ENCODE data around the gene NFE2L3.
"Not testable (repeated sequence)": the region's sequence is repeated elsewhere in the genome, so short reads cannot be mapped to it uniquely, and the experiment has no call there.

The NFE2L3 gene

DNA sequence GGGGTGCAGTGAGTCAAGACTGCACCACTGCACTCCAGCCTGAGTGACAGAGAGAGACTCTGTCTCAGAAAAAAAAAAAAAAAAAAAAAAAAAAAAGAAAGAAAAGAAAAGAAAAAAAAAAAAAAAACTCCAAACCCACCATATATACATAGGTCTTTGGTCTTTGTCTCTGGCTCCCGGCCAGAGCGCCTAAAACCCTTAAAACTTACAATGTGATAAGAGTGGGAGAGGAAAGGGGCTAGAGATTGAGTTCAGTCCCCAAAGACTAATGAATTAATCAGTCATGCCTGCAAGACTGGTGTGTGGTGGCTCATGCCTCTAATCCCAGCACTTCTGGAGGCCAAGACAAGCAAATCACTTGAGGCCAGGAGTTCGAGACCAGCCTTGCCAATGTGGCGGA, 6.8 kb upstream of the NFE2L3 start:
- H3F3A ChIP-seq (ENCODE audit: insufficient read depth, low read length): no peaks in the 10 kb centered on the region
- TF ChIP-seq, protein P1, sequence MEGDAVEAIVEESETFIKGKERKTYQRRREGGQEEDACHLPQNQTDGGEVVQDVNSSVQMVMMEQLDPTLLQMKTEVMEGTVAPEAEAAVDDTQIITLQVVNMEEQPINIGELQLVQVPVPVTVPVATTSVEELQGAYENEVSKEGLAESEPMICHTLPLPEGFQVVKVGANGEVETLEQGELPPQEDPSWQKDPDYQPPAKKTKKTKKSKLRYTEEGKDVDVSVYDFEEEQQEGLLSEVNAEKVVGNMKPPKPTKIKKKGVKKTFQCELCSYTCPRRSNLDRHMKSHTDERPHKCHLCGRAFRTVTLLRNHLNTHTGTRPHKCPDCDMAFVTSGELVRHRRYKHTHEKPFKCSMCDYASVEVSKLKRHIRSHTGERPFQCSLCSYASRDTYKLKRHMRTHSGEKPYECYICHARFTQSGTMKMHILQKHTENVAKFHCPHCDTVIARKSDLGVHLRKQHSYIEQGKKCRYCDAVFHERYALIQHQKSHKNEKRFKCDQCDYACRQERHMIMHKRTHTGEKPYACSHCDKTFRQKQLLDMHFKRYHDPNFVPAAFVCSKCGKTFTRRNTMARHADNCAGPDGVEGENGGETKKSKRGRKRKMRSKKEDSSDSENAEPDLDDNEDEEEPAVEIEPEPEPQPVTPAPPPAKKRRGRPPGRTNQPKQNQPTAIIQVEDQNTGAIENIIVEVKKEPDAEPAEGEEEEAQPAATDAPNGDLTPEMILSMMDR (IDR thresholded peaks at IDR 0.05; ENCODE audit: low read length): no peak
- no peak for TF ChIP-seq EZH2 (IDR thresholded peaks at IDR 0.05; ENCODE audit: borderline replicate concordance, low read length)
- no peak overlapping the region for H2AFZ ChIP-seq (ENCODE audit: low read length)
- no peak overlapping the region for H3K27ac ChIP-seq (ENCODE audit: low read depth, low read length, poor library complexity, severe bottlenecking)
- no peaks in the 10 kb centered on the region for H3K79me2 ChIP-seq (ENCODE audit: insufficient read depth, low read length)
- H4K20me1 ChIP-seq (ENCODE audit: insufficient read depth, low read length): no peaks in the 10 kb centered on the region
- H3K9me2 ChIP-seq (ENCODE audit: low read depth, low read length): no peaks in the 10 kb centered on the region
- H3K4me3 ChIP-seq (ENCODE audit: low read depth, low read length, poor library complexity, severe bottlenecking): no peak overlapping the region
- no peaks in the 10 kb centered on the region for H3K4me1 ChIP-seq (ENCODE audit: insufficient read depth, low read length, severe bottlenecking)
- no peaks in the 10 kb centered on the region; the same call in 1 of the 2 replicates for H3K36me3 ChIP-seq (ENCODE audit: insufficient read depth, low read length)
- no peak overlapping the region for H3K9ac ChIP-seq (ENCODE audit: low read length)
- peaks cover 4% of the 10 kb centered on the region; the same call in 1 of the 2 replicates for H3K9me3 ChIP-seq (ENCODE audit: low read length)
- H3K4me2 ChIP-seq (ENCODE audit: low read length): no peak overlapping the region
- H3K27me3 ChIP-seq (ENCODE audit: insufficient read depth, low read length): no peaks in the 10 kb centered on the region; the same call in 1 of the 2 replicates

DNA sequence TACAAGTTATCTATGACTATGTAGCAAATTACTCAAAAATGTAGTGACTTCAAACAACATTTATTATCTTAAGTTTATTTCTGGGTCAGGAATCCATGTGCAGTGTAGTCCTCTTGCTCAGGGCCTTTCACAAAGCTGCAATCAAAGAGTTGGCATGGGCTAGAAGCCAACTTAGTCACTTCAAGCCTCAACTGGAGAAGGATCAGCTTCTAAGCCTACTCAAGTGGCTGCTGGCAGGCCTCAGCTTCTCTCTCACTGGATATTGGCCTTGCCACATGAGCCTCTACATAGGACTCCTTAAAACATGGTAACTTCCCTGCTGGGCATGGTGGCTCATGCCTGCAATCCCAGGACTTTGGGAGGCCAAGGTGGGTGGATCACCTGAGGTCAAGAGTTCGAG, 5.0 kb upstream of the NFE2L3 start:
- H3K27ac ChIP-seq (ENCODE audit: low read depth, low read length, poor library complexity, severe bottlenecking): no peak overlapping the region
- no peaks in the 10 kb centered on the region for H4K20me1 ChIP-seq (ENCODE audit: insufficient read depth, low read length)
- H3K27me3 ChIP-seq (ENCODE audit: insufficient read depth, low read length): no peaks in the 10 kb centered on the region; the same call in 1 of the 2 replicates
- no peak overlapping the region for H3K9ac ChIP-seq (ENCODE audit: low read length)
- H3K9me2 ChIP-seq (ENCODE audit: low read depth, low read length): no peaks in the 10 kb centered on the region
- H3K4me1 ChIP-seq (ENCODE audit: insufficient read depth, low read length, severe bottlenecking): peaks cover 12% of the 10 kb centered on the region
- no peaks in the 10 kb centered on the region for H3F3A ChIP-seq (ENCODE audit: insufficient read depth, low read length)
- H3K4me3 ChIP-seq (ENCODE audit: low read depth, low read length, poor library complexity, severe bottlenecking): no peak overlapping the region
- TF ChIP-seq, protein P1 (IDR thresholded peaks at IDR 0.05; ENCODE audit: low read length): no peak
- TF ChIP-seq EZH2 (IDR thresholded peaks at IDR 0.05; ENCODE audit: borderline replicate concordance, low read length): no peak
- no peak overlapping the region for H2AFZ ChIP-seq (ENCODE audit: low read length)
- H3K4me2 ChIP-seq (ENCODE audit: low read length): no peak overlapping the region
- peaks cover 4% of the 10 kb centered on the region; the same call in 1 of the 2 replicates for H3K9me3 ChIP-seq (ENCODE audit: low read length)
- H3K79me2 ChIP-seq (ENCODE audit: insufficient read depth, low read length): no peaks in the 10 kb centered on the region
- no peaks in the 10 kb centered on the region; the same call in 1 of the 2 replicates for H3K36me3 ChIP-seq (ENCODE audit: insufficient read depth, low read length)

DNA sequence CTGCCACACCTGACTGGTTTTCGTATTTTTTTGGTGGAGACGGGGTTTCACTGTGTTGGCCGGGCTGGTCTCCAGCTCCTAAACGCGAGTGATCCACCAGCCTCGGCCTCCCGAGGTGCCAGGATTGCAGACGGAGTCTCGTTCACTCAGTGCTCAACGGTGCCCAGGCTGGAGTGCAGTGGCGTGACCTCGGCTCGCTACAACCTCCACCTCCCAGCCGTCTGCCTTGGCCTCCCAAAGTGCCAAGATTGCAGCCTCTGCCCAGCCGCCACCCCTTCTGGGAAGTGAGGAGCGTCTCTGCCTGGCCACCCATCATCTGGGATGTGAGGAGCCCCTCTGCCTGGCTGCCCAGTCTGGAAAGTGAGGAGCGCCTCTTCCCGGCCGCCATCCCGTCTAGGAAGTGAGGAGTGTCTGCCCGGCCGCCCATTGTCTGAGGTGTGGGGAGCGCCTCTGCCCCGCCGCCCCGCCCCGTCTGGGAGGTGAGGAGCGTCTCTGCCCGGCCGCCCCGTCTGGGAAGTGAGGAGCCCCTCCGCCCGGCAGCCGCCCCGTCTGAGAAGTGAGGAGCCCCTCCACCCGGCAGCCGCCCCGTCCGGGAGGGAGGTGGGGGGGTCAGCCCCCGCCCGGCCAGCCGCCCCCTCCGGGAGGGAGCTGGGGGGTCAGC, 4.2 kb upstream of the NFE2L3 start:
- not testable (repeated sequence) for H3K79me2 ChIP-seq (ENCODE audit: insufficient read depth, low read length); H3K9me2 ChIP-seq (ENCODE audit: low read depth, low read length); H3F3A ChIP-seq (ENCODE audit: insufficient read depth, low read length); H4K20me1 ChIP-seq (ENCODE audit: insufficient read depth, low read length); H3K9ac ChIP-seq (ENCODE audit: low read length); H3K4me2 ChIP-seq (ENCODE audit: low read length); H3K4me3 ChIP-seq (ENCODE audit: low read depth, low read length, poor library complexity, severe bottlenecking); H3K27ac ChIP-seq (ENCODE audit: low read depth, low read length, poor library complexity, severe bottlenecking); H3K9me3 ChIP-seq (ENCODE audit: low read length); H3K27me3 ChIP-seq (ENCODE audit: insufficient read depth, low read length); H2AFZ ChIP-seq (ENCODE audit: low read length); H3K36me3 ChIP-seq (ENCODE audit: insufficient read depth, low read length)
- peaks cover 12% of the 10 kb centered on the region for H3K4me1 ChIP-seq (ENCODE audit: insufficient read depth, low read length, severe bottlenecking)

DNA sequence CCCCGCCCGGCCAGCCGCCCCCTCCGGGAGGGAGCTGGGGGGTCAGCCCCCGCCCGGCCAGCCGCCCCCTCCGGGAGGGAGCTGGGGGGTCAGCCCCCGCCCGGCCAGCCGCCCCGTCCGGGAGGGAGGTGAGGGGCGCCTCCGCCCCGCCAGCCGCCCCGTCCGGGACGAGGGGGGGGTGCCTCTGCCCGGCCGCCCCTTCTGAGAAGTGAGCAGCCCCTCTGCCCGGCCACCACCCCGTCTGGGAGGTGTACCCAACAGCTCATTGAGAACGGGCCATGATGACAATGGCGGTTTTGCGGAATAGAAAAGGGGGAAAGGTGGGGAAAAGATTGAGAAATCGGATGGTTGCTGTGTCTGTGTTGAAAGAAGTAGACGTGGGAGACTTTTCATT, 3.7 kb upstream of the NFE2L3 start:
- H3K4me3 ChIP-seq (ENCODE audit: low read depth, low read length, poor library complexity, severe bottlenecking); H3K4me2 ChIP-seq (ENCODE audit: low read length); H3F3A ChIP-seq (ENCODE audit: insufficient read depth, low read length); H3K9ac ChIP-seq (ENCODE audit: low read length); H2AFZ ChIP-seq (ENCODE audit: low read length); H3K36me3 ChIP-seq (ENCODE audit: insufficient read depth, low read length); H3K27me3 ChIP-seq (ENCODE audit: insufficient read depth, low read length); H3K9me3 ChIP-seq (ENCODE audit: low read length); H3K9me2 ChIP-seq (ENCODE audit: low read depth, low read length); H3K79me2 ChIP-seq (ENCODE audit: insufficient read depth, low read length); H3K27ac ChIP-seq (ENCODE audit: low read depth, low read length, poor library complexity, severe bottlenecking); H4K20me1 ChIP-seq (ENCODE audit: insufficient read depth, low read length): not testable (repeated sequence)
- peaks cover 15% of the 10 kb centered on the region for H3K4me1 ChIP-seq (ENCODE audit: insufficient read depth, low read length, severe bottlenecking)
